ENCODE measurements around the gene AGPAT4.
"Not testable (repeated sequence)": the region's sequence is repeated elsewhere in the genome, so short reads cannot be mapped to it uniquely, and the experiment has no call there.

AGPAT4 gene

GRCh38 chr6:161273752-161274487 is at the start of gene AGPAT4:
Gene AGPAT4 (minus strand): TSS chr6:161274061. CDS start chr6:161232213, 41,848 bp downstream.
- peak; percentile 97 for DNase-seq

GRCh38 chr6:161319231-161319630 is 45.4 kb upstream of the AGPAT4 start:
- DNase-seq: no peak

GRCh38 chr6:161318456-161318855 is 44.6 kb upstream of the AGPAT4 start:
- DNase-seq: no peak

GRCh38 chr6:161316531-161316930 is 42.7 kb upstream of the AGPAT4 start:
- DNase-seq: no peak

GRCh38 chr6:161315246-161315917 is 41.5 kb upstream of the AGPAT4 start:
- DNase-seq: not testable (repeated sequence)

- DNase-seq: not testable (repeated sequence)
These were observed 40.8 kb upstream of the AGPAT4 start for GRCh38 chr6:161314541-161315245.

GRCh38 chr6:161313940-161314509 is 40.2 kb upstream of the AGPAT4 start:
- no peak for DNase-seq

GRCh38 chr6:161313475-161313874 is 39.6 kb upstream of the AGPAT4 start:
- not testable (repeated sequence) for DNase-seq

GRCh38 chr6:161309774-161310173 is 35.9 kb upstream of the AGPAT4 start:
- not testable (repeated sequence) for DNase-seq

GRCh38 chr6:161308075-161308655 is 34.3 kb upstream of the AGPAT4 start:
- no peak for DNase-seq

GRCh38 chr6:161305860-161306259 is 32.0 kb upstream of the AGPAT4 start:
- DNase-seq: no peak

- no peak for DNase-seq
These were observed 29.9 kb upstream of the AGPAT4 start for GRCh38 chr6:161303628-161304340.

GRCh38 chr6:161302949-161303348 is 29.1 kb upstream of the AGPAT4 start:
- DNase-seq: no peak

GRCh38 chr6:161301338-161301737 is 27.5 kb upstream of the AGPAT4 start:
- DNase-seq: peak; percentile 32

- no peak for DNase-seq
These were observed 27.0 kb upstream of the AGPAT4 start for GRCh38 chr6:161300823-161301222.

- no peak for DNase-seq
These were observed 25.9 kb upstream of the AGPAT4 start for GRCh38 chr6:161299726-161300125.

- DNase-seq: no peak
These were observed 21.9 kb upstream of the AGPAT4 start for GRCh38 chr6:161295784-161296183.

- no peak for DNase-seq
These were observed 18.9 kb upstream of the AGPAT4 start for GRCh38 chr6:161292650-161293281.

GRCh38 chr6:161292145-161292544 is 18.3 kb upstream of the AGPAT4 start:
- no peak for DNase-seq

GRCh38 chr6:161290751-161291150 is 16.9 kb upstream of the AGPAT4 start:
- no peak for DNase-seq

- DNase-seq: no peak
These were observed 10.8 kb upstream of the AGPAT4 start for GRCh38 chr6:161284653-161285052.

- no peak for DNase-seq
These were observed 7.2 kb upstream of the AGPAT4 start for GRCh38 chr6:161281092-161281491.

All from hematopoietic multipotent progenitor cell treated with erythropoietin and hydrocortisone succinate and interleukin-3 and kit ligand, for 6 days (in vitro differentiated cells).